HepG2 (cell line): Measurements from ENCODE around the gene SHROOM1. TPM values are rescaled to one million over a fixed set of nuclear protein-coding genes. Genes with fewer than 3 reads are reported as not detected.

Experiments used
- ATAD3A ChIP-seq: sonication (generic); formaldehyde crosslinking; IDR thresholded peaks from 2 replicates; pipeline ENCODE4 v1.4.0; 2020; ENCODE audit warnings: missing genetic modification reagents
- ATM ChIP-seq: fragments of 450-650 bp; IDR thresholded peaks from 2 replicates; pipeline ENCODE4 v1.7.1; 2017; ENCODE audit warnings: mild to moderate bottlenecking, borderline replicate concordance
- BCL6 ChIP-seq: IDR thresholded peaks from 2 replicates; pipeline ENCODE4 v1.6.1; 2016; ENCODE audit warnings: missing genetic modification reagents, missing compliant biosample characterization
- CCDC6 ChIP-seq: sonication (generic); formaldehyde crosslinking; IDR thresholded peaks from 2 replicates; pipeline ENCODE4 v1.8.1; 2022; ENCODE audit warnings: mild to moderate bottlenecking, missing genetic modification reagents, moderate library complexity
- CEBPG ChIP-seq: IDR thresholded peaks from 2 replicates; pipeline ENCODE4 v1.6.1; 2016
- ELK4 ChIP-seq: sonication (generic); formaldehyde crosslinking; IDR thresholded peaks from 2 replicates; pipeline ENCODE4 v1.9.0; 2021; ENCODE audit warnings: missing genetic modification reagents, borderline replicate concordance
- FLYWCH1 ChIP-seq: sonication (generic); formaldehyde crosslinking; IDR thresholded peaks from 2 replicates; pipeline ENCODE4 v1.8.1; 2023; ENCODE audit warnings: mild to moderate bottlenecking, missing genetic modification reagents
- MAFG ChIP-seq: sonication (generic); formaldehyde crosslinking; IDR thresholded peaks from 2 replicates; pipeline ENCODE4 v1.5.1; 2020; ENCODE audit warnings: mild to moderate bottlenecking, missing genetic modification reagents
- MED1 ChIP-seq: sonication (generic); formaldehyde crosslinking; IDR thresholded peaks from 2 replicates; pipeline ENCODE4 v1.4.0; 2020; ENCODE audit warnings: missing genetic modification reagents
- MIER2 ChIP-seq: IDR thresholded peaks from 2 replicates; pipeline ENCODE4 v1.6.1; 2016; ENCODE audit warnings: missing biosample characterization, missing genetic modification reagents
- MXD4 ChIP-seq: IDR thresholded peaks from 2 replicates; pipeline ENCODE4 v1.6.1; 2016; ENCODE audit warnings: mild to moderate bottlenecking, missing biosample characterization, missing genetic modification reagents
- NCOR1 ChIP-seq: fragments of 200-600 bp; sonication (generic); IDR thresholded peaks from 2 replicates; pipeline ENCODE4 v1.7.0; 2017; ENCODE audit warnings: antibody characterized with exemption, low read length, borderline replicate concordance
- NFE2 ChIP-seq: sonication (generic); formaldehyde crosslinking; IDR thresholded peaks from 2 replicates; pipeline ENCODE4 v1.4.0; 2020; ENCODE audit warnings: missing genetic modification reagents
- NFE2L1 ChIP-seq: sonication (generic); formaldehyde crosslinking; IDR thresholded peaks from 2 replicates; pipeline ENCODE4 v1.4.0; 2020; ENCODE audit warnings: missing genetic modification reagents, mild to moderate bottlenecking, borderline replicate concordance
- NR3C1 ChIP-seq: sonication (generic); formaldehyde crosslinking; IDR thresholded peaks from 2 replicates; pipeline ENCODE4 v1.4.0; 2020; ENCODE audit warnings: missing genetic modification reagents
- RELA ChIP-seq: sonication (generic); formaldehyde crosslinking; IDR thresholded peaks from 2 replicates; pipeline ENCODE4 v1.4.0; 2020; ENCODE audit warnings: missing genetic modification reagents
- SRY ChIP-seq: sonication (generic); formaldehyde crosslinking; IDR thresholded peaks from 2 replicates; pipeline ENCODE4 v1.8.0; 2022; ENCODE audit warnings: mild to moderate bottlenecking, missing genetic modification reagents
- ZBTB1 ChIP-seq: sonication (generic); formaldehyde crosslinking; IDR thresholded peaks from 2 replicates; pipeline ENCODE4 v1.4.0; 2020; ENCODE audit warnings: missing genetic modification reagents, borderline replicate concordance
- ZFP37 ChIP-seq: sonication (generic); formaldehyde crosslinking; IDR thresholded peaks from 2 replicates; pipeline ENCODE4 v1.4.0; 2020; ENCODE audit warnings: missing genetic modification reagents, borderline replicate concordance
- ZNF143 ChIP-seq: sonication (generic); formaldehyde crosslinking; IDR thresholded peaks from 2 replicates; pipeline ENCODE4 v1.4.0; 2020; ENCODE audit warnings: missing genetic modification reagents
- ZNF598 ChIP-seq: sonication (generic); formaldehyde crosslinking; IDR thresholded peaks from 2 replicates; pipeline ENCODE4 v1.5.1; 2020; ENCODE audit warnings: mild to moderate bottlenecking, missing genetic modification reagents, borderline replicate concordance
- ZNF709 ChIP-seq: sonication (generic); formaldehyde crosslinking; IDR thresholded peaks from 2 replicates; pipeline ENCODE4 v1.5.0; 2020; ENCODE audit warnings: mild to moderate bottlenecking, missing genetic modification reagents
- ZNF776 ChIP-seq: sonication (generic); formaldehyde crosslinking; IDR thresholded peaks from 2 replicates; pipeline ENCODE4 v1.4.0; 2020; ENCODE audit warnings: mild to moderate bottlenecking, missing genetic modification reagents
- ZNF879 ChIP-seq: sonication (generic); formaldehyde crosslinking; IDR thresholded peaks from 2 replicates; pipeline ENCODE4 v1.8.1; 2023; ENCODE audit warnings: missing genetic modification reagents
- polyA plus RNA-seq, 8 experiments: library from polyadenylated mRNA; depleted of rRNA in 3 of 8; stranded (reverse) in 7 of 8; unstranded in 1 of 8; fragments of >200 nt; fragmentation: Illumina TruSeq in 4 of 8; extraction: Trizol in 4 of 8; gene quantifications; 2 replicates each; pipeline versions ENCODE4 v1.2.1 to v1.2.3, GENCODE V29; 2011 to 2016; ENCODE audit warnings: low read depth in 4 of 8, missing spikeins in 1 of 8, mixed read lengths in 1 of 8; ENCODE audit not compliant: insufficient read depth in 1 of 8
- total RNA-seq, 5 experiments: library from RNA; depleted of rRNA; stranded (reverse); fragments of >200 nt; fragmentation: Illumina TruSeq; extraction: Trizol; gene quantifications; 2 replicates each; pipeline ENCODE4 v1.2.3, GENCODE V29; 2016; ENCODE audit warnings: low read depth in 1 of 5
- TF ChIP-seq, protein P1 (sequence below): sonication (generic); formaldehyde crosslinking; IDR thresholded peaks from 2 replicates; pipeline ENCODE4 v1.8.0; 2022; ENCODE audit warnings: mild to moderate bottlenecking, missing genetic modification reagents; ENCODE audit not compliant: insufficient replicate concordance
- TF ChIP-seq, protein P2 (sequence below): sonication (generic); formaldehyde crosslinking; IDR thresholded peaks from 2 replicates; pipeline ENCODE4 v1.4.0; 2020; ENCODE audit warnings: mild to moderate bottlenecking, low read depth, missing genetic modification reagents
- TF ChIP-seq, protein P3 (sequence below): IDR thresholded peaks from 2 replicates; pipeline ENCODE4 v1.6.1; 2016

The SHROOM1 gene
- total and polyA plus RNA-seq, 2 of the 13 experiments (the other 11 are each of a cell fraction or from before 2014, with no cell fraction given) = 18.2 to 25.7 TPM

DNA sequence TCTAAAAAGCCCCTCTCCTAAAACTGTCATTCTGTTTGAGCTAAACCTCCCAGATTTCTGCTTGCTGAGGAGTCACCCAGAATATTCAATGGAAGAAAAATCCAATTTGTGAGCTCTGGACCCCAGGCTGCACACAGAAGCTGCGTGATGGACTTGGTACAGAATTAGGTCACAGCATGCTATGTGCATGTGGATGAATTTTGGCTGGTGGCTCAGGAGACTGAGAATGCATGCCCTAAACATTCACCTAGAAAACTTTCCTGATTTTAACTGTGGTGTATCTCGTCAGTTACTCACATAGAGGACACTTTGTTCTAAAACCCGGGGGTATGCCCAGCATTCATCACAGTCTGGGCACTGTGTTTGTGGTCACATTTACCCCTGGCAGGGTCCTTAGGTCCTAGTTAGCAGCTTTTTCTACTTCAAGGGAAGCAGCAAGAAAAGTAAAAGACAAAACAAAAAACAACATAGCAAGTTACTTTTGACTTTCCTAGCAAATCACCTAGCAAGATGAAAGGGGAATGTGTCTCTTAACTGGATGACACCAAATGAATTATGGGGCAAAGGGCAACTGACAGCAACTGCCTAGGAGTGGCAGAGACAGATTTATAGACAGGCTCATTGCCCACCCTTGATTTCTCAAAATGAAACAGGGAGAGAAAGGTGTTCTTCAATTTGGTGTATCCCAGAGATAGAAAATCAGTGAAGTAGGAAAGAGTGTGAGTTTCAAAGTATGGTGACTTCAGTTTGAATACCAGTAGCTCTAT lies 8.3 kb upstream of the SHROOM1 start (continued):
- TF ChIP-seq NFE2L1 (no peak), ZNF879 (CRISPR knock-in tag) (no peak), SRY (CRISPR knock-in tag) (no peak), ELK4 (CRISPR knock-in tag) (no peak), FLYWCH1 (CRISPR knock-in tag) (no peak), MIER2 (no peak; the same call in 1 of the 2 replicates), ATAD3A (CRISPR knock-in tag) (no peak), ZNF709 (CRISPR knock-in tag) (no peak), ATM (no peak), NFE2 (CRISPR knock-in tag) (no peak), MXD4 (CRISPR knock-in tag) (no peak), NR3C1 (CRISPR knock-in tag) (no peak), ZFP37 (CRISPR knock-in tag) (0 out of 2 replicates have a peak, but pooled peaks have one; percentile 33), ZNF776 (CRISPR knock-in tag) (no peak), CEBPG (peak; percentile 37; the same call in 1 of the 2 replicates), MED1 (CRISPR knock-in tag) (peak; percentile 83), ZNF143 (CRISPR knock-in tag) (no peak), ZNF598 (no peak), MAFG (no peak), CCDC6 (CRISPR knock-in tag) (no peak), BCL6 (CRISPR knock-in tag) (peak; percentile 19; the same call in 1 of the 2 replicates), RELA (CRISPR knock-in tag) (no peak), ZBTB1 (no peak), NCOR1 (peak; percentile 22; the same call in 1 of the 2 replicates)
- TF ChIP-seq, protein P1, sequence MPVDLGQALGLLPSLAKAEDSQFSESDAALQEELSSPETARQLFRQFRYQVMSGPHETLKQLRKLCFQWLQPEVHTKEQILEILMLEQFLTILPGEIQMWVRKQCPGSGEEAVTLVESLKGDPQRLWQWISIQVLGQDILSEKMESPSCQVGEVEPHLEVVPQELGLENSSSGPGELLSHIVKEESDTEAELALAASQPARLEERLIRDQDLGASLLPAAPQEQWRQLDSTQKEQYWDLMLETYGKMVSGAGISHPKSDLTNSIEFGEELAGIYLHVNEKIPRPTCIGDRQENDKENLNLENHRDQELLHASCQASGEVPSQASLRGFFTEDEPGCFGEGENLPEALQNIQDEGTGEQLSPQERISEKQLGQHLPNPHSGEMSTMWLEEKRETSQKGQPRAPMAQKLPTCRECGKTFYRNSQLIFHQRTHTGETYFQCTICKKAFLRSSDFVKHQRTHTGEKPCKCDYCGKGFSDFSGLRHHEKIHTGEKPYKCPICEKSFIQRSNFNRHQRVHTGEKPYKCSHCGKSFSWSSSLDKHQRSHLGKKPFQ = no peak
- TF ChIP-seq, protein P2, sequence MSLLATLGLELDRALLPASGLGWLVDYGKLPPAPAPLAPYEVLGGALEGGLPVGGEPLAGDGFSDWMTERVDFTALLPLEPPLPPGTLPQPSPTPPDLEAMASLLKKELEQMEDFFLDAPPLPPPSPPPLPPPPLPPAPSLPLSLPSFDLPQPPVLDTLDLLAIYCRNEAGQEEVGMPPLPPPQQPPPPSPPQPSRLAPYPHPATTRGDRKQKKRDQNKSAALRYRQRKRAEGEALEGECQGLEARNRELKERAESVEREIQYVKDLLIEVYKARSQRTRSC = no peak
- TF ChIP-seq, protein P3, sequence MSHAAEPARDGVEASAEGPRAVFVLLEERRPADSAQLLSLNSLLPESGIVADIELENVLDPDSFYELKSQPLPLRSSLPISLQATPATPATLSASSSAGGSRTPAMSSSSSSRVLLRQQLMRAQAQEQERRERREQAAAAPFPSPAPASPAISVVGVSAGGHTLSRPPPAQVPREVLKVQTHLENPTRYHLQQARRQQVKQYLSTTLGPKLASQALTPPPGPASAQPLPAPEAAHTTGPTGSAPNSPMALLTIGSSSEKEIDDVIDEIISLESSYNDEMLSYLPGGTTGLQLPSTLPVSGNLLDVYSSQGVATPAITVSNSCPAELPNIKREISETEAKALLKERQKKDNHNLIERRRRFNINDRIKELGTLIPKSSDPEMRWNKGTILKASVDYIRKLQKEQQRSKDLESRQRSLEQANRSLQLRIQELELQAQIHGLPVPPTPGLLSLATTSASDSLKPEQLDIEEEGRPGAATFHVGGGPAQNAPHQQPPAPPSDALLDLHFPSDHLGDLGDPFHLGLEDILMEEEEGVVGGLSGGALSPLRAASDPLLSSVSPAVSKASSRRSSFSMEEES (CRISPR knock-in tag) = 0 out of 2 replicates have a peak, but pooled peaks have one; percentile 24
